ENCODE results near the gene LY9. TPM values are rescaled to one million over a fixed set of nuclear protein-coding genes. Genes with fewer than 3 reads are reported as not detected.

Gene LY9
- total RNA-seq, 4 donors from 2014 or later: 0.22 to 3.0 (median 1.9) TPM; not detected in 1

DNA sequence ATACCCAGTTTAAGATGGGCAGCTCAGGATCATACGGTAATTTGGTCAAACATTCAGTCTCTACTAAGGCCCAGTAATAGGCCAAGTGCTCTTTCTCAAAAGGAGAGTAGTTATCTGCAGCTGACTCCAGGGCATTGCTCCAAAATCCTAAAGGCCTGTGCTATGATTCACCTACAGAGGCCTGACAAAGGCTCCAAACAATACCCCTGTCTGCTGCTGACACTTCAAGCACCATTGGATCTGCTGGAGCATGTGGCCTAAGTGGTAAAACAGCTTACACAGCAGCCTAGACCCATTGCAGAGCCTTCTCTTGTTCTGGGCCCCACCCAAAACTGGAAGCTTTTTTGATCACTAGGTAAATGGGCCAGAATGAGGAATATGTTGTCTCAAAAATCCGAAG lies 34.1 kb upstream of the LY9 start:
- no peak overlapping the region for H3K4me3 ChIP-seq
- H3K27ac ChIP-seq: no peak overlapping the region
- no peaks in the 10 kb centered on the region for H3K36me3 ChIP-seq
- no peak for DNase-seq (ENCODE audit: low spot score in 2 of 2)
- H3K27me3 ChIP-seq: no peaks in the 10 kb centered on the region
- 79 to 96% methylated on average over 2 of the region's 2 CpGs for WGBS, 2 donors
- H3K9me3 ChIP-seq: no peaks in the 10 kb centered on the region
- TF ChIP-seq, protein P1, sequence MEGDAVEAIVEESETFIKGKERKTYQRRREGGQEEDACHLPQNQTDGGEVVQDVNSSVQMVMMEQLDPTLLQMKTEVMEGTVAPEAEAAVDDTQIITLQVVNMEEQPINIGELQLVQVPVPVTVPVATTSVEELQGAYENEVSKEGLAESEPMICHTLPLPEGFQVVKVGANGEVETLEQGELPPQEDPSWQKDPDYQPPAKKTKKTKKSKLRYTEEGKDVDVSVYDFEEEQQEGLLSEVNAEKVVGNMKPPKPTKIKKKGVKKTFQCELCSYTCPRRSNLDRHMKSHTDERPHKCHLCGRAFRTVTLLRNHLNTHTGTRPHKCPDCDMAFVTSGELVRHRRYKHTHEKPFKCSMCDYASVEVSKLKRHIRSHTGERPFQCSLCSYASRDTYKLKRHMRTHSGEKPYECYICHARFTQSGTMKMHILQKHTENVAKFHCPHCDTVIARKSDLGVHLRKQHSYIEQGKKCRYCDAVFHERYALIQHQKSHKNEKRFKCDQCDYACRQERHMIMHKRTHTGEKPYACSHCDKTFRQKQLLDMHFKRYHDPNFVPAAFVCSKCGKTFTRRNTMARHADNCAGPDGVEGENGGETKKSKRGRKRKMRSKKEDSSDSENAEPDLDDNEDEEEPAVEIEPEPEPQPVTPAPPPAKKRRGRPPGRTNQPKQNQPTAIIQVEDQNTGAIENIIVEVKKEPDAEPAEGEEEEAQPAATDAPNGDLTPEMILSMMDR (IDR thresholded peaks at IDR 0.05): no peak
- no peak for TF ChIP-seq EP300 (IDR thresholded peaks at IDR 0.05)
- no peaks in the 10 kb centered on the region for H3K4me1 ChIP-seq

DNA sequence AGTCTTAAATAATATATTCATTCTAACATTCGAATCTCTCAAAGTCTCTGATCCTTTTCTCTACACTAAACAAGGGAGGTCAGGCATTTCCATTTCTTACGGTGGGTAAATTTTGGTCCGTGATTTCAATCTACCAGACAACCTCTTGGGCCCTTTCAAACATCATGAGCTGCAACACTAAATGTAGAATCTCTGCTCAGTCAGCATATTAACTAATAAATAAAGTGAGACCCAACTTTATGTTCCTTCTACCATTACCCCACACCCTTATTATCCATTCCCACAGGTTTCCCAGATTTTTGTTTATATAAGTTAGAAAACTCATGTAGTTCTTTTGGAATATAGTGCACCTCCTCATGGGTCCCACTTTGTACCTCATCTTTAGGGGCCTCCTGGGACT lies 32.0 kb upstream of the LY9 start:
- WGBS, 2 donors: 81 to 88% methylated on average over 3 of the region's 3 CpGs
- Histone ChIP-seq H3K27me3 (no peaks in the 10 kb centered on the region), H3K9me3 (no peaks in the 10 kb centered on the region), H3K36me3 (no peaks in the 10 kb centered on the region), H3K27ac (no peak overlapping the region), H3K4me3 (no peak overlapping the region), H3K4me1 (no peaks in the 10 kb centered on the region)
- DNase-seq (ENCODE audit: low spot score in 2 of 2): no peak
- TF ChIP-seq, protein P1 (IDR thresholded peaks at IDR 0.05): no peak
- no peak for TF ChIP-seq EP300 (IDR thresholded peaks at IDR 0.05)
- TF ChIP-seq POLR2A (IDR thresholded peaks at IDR 0.05): no peak

DNA sequence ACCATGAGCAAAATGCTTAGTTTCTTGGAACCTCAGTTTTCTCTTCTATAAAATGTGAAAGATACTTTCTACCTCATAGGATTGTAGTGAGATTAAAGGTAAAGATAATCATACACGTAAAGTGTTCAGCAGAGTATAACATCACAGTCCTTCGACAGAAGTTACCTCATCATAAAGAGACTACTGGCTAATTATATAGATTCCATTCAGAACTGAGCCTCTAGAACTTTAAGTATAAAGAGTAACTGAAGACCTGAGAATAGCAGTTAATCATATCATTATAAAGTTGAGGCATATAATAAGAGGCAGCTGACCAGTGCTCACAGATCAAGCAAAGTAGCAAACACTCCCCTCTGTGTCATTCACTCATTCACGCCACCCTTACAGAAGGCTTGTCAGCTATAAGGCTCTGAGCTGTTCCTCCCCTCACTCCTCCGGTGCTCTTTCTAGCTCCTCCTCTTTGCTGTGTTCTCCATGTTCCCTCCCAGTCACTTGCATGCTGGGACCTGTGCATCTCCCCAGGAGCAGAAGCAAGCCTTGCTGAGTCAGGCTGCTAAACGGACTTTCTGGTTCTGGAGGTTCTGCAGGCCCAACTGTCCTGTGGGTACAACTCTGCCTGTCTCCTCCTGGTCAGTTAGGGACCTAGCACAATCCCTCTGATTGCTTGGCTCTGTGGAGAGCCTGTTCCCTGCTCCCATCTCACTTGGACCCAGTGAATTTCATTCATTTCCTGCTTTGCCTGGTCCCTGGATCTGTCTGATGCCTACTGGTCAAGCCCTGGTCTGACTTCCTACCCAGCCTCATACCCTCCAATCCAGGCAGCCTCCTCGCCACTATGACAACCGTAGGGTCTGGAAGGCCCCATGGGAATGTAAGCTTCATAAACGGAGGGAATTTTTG lies 28.3 kb upstream of the LY9 start:
- peak overlapping the region in 1 of 4 donors; percentile 3 for H3K4me3 ChIP-seq
- 56 to 65% methylated on average over 8 of the region's 8 CpGs for WGBS, 2 donors
- no peak for TF ChIP-seq POLR2A (IDR thresholded peaks at IDR 0.05)
- TF ChIP-seq EP300 (IDR thresholded peaks at IDR 0.05): no peak
- TF ChIP-seq, protein P1 (IDR thresholded peaks at IDR 0.05): no peak
- H3K9me3 ChIP-seq: no peaks in the 10 kb centered on the region
- no peaks in the 10 kb centered on the region for H3K27me3 ChIP-seq
- peak overlapping the region in 1 of 4 donors; percentile 34 for H3K27ac ChIP-seq
- no peaks in the 10 kb centered on the region for H3K36me3 ChIP-seq
- H3K4me1 ChIP-seq: no peaks in the 10 kb centered on the region
- no peak for DNase-seq (ENCODE audit: low spot score in 2 of 2)

DNA sequence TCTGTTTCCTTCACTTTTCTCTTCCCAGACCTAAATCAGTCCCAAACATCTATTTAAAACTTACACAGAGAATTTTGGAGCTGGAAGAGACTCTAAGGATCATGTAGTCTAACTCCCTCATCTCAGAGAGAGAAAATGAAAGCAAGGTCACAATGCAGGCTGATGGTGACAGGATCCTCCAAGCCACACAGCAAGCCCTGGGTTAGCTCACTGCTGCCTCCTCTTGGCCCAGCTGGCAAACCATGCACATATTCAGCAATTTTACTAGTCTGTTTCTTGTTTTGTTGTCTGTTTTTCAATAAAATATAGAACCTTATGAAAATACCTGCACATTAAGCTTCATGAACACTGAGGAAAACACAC lies 27.7 kb upstream of the LY9 start:
- no peaks in the 10 kb centered on the region for H3K4me1 ChIP-seq
- no peaks in the 10 kb centered on the region for H3K9me3 ChIP-seq
- H3K36me3 ChIP-seq: no peaks in the 10 kb centered on the region
- TF ChIP-seq, protein P1 (IDR thresholded peaks at IDR 0.05): peak in 3 of 5 experiments; percentile 16 to 49 (median 31)
- TF ChIP-seq EP300 (IDR thresholded peaks at IDR 0.05): no peak
- no peaks in the 10 kb centered on the region for H3K27me3 ChIP-seq
- no peak for DNase-seq (ENCODE audit: low spot score in 2 of 2)
- H3K4me3 ChIP-seq: peak overlapping the region in 1 of 4 donors; percentile 3
- peak overlapping the region in 1 of 4 donors; percentile 34 for H3K27ac ChIP-seq

DNA sequence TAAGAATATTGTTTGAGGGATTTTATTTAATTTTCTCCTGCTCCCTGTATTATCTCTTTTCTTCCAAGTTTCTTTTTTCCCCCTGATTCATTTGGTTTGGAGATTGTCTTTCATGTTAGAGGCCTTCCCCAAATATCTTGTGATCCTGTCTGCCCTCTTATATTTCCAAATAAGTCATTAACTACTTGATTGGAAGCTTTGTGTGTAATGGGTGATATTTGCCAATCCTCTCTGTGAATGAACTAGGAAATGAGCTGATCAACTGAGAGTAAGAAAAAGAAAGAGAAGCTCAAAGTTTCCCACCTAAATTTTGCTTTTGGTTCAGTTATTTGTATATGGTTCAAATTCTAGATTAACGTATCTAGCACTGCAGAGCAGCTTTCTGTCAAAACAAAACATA lies 23.6 kb upstream of the LY9 start:
- no peaks in the 10 kb centered on the region for H3K36me3 ChIP-seq
- no peaks in the 10 kb centered on the region for H3K9me3 ChIP-seq
- no peak overlapping the region for H3K27ac ChIP-seq
- DNase-seq (ENCODE audit: low spot score in 2 of 2): no peak
- 80 to 83% methylated on average over 1 of the region's 1 CpG for WGBS, 2 donors
- TF ChIP-seq POLR2A (IDR thresholded peaks at IDR 0.05) (no peak), EP300 (IDR thresholded peaks at IDR 0.05) (no peak)
- no peak overlapping the region for H3K4me3 ChIP-seq
- no peaks in the 10 kb centered on the region for H3K27me3 ChIP-seq
- no peaks in the 10 kb centered on the region for H3K4me1 ChIP-seq

All from tibial nerve (tissue), 4 donors.